HT-29 (cell line): Measurements from ENCODE around the gene CHDH. TPM values are rescaled to one million over a fixed set of nuclear protein-coding genes. Genes with fewer than 3 reads are reported as not detected.

ENCODE experiments used
- DNase-seq: peaks from one replicate; pipeline ENCODE4 v3.0.0-alpha.2; 2015; ENCODE audit warnings: low spot score
- total RNA-seq: library from RNA; depleted of rRNA; stranded (reverse); fragments of >200 nt; shearing (Covaris generic); gene quantifications from 2 replicates; pipeline ENCODE4 v1.2.3, GENCODE V29; 2014

Gene CHDH
- total RNA-seq, 1 experiment from 2014 or later: 27.6 TPM

DNA sequence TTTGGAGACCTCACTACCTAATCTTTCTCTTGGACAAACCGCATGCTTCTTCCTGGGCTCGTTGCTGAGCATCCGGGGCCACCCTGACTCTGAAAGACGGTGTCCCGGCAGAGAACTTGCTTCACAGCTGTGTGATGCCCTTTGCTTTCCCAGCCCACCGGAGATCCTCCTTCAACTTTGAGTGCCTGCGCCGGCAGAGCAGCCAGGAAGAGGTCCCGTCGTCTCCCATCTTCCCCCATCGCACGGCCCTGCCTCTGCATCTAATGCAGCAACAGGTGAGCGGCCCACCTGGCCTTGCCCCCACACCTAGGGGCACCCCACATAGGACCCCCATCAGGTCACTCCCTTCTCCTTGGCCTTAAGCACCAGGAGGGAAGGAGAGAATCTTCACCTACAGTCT is 37.7 kb downstream of the CHDH start:
- DNase-seq: no peak

DNA sequence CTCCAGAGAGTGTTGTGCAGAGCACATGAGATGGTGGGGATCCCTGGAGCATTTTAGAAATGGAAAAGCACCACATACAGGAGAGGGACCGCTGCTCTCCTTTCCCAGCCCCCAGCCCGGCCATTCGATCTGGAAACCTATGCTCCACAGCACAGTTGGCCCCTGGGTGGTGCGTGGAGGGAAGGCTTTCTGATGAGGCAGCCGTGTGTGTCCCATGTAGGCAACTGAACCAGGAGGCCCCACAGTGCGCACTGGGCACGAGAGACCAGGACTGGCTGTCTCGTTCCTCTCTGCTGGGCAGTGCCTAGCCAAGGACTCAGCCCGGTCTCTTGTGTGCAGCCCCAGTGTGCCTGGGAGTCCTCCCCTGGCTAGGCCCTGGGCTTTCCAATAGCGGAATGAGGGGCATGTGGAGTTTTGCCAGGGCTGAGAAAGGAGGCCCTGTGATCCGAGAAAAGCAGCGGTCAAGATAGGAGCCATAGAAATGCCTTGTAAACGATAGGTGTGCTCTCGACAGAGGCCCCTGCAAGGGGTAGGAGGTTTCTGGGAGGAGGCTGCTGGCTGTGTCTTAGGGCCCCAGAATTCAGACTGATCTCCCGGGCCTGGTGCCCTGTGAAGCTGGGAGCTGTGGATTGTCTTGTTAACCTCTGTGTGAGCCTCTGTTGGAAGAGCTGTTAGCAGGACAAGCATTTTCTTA is 39.0 kb downstream of the CHDH start:
- no peak for DNase-seq

DNA sequence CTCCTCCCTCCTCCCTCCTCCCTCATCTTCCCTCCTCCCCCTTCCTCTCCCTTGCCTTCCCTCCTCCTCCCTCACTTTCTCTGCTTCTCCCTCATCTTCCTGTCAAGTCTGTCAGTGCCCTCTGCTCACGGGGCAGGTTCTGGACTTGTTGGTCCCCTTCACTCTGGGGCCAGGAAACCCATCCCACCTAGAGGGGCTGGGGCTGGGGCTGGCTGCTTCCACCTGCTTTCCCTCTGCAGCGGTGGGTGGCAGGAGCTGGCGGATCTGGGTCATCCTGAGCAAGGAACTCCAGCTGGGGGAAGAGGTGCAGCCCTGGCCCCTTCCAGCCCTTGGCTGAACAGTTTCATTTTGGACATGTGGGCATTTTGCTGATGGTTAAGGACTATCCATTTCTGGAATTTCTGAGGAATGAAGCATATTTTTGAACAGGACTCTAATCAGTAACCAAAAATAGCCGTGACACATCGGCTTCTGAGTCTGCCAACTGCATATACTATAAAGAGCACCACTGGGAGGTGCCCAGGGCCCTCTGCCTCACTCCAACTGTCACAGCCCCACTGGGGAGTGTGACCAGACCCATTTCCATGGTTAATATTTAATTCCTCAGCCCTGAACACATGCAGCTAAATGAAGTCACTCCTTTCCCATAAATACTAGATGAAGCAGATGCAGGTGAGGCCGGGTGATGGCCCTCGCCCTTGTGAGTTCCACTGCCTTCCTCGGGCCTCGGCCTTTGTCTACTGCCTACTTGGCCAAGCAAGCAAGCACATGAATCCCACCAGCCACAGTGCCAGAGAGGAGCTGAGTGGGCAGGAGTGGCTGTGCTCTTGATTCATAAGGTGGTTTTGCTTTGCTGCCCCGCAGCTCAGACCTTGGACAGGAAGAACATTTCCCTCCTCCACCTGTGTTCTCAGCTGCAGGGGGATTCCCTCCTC is 39.8 kb downstream of the CHDH start:
- peak; percentile 3 for DNase-seq

DNA sequence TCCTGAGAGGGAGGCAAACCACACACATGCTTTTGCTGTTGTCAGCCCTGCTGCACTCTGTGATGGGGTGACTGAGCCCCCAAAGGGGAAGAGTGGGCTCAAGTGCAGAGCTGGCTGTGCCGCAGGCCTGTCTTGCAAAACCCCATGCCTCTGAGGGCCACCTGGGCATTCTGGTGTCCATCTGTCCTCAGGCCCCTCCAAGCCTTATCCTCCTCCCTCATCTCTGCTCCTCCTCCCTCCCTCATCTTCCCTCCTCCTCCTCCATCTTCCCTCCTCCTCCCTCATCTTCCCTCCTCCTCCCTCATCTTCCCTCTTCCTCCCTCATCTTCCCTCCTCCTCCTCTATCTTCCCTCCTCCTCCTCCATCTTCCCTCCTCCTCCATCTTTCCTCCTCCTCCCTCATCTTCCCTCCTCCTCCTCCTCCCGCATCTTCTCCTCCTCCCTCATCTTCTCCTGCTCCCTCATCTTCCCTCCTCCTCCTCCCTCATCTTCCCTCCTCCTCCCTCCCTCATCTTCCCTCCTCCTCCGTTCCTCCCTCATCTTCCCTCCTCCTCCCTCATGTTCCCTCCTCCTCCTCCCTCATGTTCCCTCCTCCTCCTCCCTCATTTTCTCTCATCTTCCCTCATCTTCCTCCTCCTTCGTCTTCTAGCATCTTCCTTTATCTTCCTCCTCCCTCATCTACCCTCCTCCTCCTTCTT is 40.6 kb downstream of the CHDH start:
- DNase-seq: no peak

DNA sequence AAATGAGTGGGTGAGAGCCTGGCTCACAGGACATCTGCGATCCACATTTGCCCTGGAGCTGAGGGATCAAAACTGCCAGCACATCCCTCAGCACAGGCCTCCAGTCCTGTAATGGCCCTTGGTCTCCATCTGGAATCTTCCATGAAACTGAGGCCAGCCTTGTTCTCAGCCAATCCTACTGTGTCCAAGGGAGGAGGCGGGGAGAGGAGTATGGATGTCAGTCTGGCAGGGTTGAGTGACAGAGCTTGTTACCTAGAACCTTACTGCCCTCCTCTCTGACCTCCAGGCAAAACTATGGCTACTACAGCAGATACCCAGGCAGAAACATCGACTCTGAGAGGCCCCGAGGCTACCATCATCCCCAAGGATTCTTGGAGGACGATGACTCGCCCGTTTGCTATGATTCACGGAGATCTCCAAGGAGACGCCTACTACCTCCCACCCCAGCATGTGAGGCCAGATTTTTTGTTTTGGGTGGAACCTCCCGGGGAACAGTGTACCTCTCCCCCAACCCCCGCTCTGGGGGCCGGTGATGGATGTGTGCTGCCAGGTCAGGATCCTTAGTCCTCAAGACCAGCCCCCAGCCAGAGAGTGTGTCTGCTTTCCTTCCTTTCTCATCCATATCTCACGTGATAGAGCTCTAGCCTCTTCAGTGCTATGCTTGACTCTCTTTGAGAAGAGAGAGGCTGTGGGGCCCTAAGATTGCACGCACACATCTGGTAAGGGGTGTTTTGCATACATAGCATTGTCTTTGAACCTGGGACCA is 41.3 kb downstream of the CHDH start:
- peak; percentile 24 for DNase-seq

DNA sequence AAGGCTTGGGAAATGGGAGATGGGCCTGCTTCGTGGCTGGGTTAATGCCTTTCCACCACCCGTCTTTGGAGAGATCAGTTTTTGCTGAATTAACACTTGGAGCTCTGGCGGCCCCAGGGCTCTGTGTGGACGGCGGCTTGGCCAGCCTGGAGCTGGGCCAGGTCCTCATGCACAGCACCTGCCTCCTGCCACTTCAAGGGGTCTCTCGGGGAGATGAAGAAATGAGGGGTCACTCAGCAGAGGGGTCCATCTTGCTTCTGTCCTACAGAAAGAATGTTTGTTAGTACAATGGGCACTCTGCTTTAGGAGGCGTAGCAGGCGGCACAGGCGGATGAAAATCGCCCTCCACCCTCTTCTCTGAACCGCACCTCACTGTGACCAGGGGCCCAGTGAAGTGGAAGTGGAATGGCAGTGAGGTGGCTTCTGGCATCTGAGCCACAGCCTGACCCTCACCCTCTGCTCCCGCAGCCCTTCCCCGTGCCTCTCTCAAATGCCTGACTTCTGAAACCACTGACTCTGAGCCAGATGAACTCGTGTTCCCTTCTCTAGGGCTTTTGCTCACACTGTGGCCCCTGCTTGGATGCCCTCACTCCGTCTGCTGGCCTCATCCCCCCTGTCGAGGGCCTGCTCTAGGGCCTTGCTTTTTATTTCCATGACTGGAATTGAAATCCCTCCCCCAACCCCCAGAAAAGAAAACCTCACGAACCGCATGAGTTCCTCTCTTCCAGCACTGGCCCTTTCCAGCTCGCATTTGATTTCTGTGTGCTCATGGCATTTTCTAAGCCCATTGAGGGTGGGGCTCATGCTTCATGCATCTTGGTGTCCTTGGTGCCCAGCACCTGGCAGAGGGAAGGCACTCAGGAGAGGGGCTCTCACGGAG is 42.2 kb downstream of the CHDH start:
- no peak for DNase-seq

DNA sequence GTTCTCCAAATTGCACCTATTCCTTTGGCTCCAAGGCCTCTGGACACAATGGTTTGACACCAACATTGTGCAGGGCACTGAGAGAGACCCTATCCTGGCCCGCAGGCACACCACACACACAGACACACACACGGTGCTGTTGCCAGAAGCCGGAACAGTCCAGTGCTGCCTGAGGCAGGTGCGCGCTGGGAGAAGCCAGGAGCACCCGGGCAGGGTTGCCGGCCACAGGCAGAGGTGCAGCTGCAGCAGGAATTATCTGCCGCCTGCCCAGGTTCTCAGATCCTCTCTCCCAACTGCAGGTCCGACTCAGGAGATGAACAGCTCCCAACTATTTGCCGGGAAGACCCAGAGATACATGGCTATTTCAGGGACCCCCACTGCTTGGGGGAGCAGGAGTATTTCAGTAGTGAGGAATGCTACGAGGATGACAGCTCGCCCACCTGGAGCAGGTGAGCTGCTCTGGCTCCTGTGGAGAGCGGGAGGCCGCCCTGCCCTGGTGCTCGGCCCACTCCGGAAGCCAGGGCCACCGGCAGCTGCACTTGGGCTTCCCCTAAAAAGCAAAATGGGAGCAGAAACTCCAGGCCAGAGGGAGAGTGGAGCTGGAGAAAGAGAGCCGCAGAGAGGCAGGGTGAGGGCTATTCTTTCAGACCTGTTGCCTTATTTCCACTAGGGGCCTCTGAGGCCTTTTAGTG is 42.9 kb downstream of the CHDH start:
- no peak for DNase-seq

DNA sequence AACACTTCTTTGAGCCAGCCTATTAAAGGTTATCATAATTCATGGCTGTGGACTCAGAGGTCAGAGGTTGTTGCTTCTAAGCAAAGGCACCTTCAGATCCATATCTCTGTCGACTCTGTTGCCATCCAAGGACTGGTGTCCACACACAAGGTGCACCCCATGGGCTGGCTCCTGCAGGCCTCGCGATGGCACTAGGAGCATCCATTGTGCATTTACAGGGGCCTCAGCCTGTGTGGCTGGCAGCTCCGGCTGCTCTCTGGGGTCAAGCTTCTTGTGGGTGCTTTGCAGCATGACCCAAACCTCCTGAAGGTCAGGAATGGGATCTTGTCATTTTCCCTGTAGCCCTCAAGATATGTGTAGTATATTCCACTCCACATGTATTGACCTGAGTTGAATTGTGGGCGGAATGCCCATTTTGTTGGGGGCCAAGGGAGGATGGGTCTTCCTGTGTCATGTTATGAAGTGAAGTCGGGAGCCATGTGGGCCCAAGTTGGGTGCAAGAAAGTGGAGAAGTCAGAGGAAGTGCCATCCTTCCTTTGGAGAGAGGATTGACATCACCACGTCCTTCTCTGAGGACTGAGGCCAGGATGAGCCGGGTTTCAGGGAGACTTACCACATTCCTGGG is 43.9 kb downstream of the CHDH start:
- no peak for DNase-seq

DNA sequence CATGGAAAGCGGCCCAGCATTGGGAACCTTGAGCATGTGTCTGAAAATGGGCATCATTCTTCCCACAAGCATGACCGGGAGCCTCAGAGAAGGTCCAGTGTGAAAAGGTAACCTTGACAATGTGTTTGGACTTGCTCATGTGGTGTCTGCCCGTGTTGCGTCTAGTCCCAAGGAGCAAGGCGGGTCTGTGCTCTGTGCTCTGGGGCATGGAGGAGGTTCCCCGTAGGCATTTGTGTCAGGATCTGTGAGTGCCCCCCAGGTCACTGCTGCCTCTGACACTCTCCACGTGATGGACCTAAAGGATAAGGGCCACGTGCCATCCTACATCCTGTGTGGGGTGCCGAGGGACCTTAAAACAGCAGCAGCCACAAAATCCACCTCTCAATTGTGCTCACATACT is 44.9 kb downstream of the CHDH start:
- DNase-seq: no peak

DNA sequence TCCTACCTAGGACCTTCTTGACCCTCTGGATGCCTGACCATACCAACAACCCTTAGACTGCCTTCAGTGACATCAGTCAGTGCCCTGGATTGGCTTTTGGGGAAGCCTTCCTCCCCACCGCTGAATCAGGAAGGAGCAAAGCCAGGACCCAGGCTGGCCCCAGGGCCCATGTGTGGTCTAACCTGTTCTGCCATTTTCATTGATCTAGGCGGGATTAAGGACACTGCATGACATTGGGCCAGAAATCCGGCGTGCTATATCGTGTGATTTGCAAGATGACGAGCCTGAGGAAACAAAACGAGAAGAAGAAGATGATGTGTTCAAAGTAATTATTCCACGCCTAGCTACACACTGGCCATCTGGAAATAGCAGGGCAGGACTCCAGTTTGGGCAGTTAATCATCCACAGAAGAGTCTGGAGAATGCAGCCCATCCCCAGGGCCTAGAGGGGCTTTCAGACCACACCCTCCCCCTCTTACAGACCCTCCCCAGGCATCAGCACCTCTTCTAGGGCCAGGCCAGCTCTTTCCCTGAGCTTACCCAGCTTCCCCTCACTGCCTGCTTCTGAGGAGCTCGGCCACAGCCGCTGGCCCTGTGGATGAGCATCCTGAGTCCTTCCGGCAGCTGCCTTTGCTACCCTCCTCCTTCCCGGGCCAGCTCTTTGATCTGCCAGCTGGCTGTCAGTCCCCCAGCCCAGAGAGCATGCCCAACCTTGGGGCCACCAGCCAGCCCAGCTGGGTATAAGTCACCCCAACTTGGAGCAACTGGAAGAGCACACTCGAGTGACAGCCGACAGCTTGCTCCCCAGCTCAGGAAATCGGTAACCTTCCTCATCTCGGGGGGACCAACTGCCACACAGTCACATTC is 45.9 kb downstream of the CHDH start:
- no peak for DNase-seq

DNA sequence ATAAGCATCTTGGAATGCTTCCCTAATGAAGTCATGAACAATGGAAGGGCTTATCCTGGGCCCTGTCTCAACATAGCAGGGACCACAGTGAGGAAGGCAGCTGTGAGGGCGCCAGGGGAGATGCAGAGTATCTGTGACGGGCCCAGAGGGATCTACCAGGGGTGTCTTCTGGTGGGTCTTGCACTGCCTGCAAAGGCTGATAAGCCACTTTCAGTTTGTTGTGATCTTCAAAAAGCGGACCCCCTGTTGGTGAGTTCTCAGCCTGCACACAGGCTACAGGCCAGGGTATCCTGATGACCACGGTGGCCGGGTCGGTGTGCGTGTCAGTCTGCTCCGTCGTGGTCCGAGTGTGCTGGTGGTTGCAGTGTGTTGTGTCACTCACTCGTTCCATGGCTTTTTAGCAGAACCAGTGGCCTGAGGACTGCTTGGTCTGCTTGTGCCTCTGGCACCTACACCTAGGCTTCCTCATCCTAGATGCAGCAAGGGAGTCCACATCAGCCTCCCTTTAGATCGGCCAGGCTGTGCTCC is 46.8 kb downstream of the CHDH start:
- no peak for DNase-seq

DNA sequence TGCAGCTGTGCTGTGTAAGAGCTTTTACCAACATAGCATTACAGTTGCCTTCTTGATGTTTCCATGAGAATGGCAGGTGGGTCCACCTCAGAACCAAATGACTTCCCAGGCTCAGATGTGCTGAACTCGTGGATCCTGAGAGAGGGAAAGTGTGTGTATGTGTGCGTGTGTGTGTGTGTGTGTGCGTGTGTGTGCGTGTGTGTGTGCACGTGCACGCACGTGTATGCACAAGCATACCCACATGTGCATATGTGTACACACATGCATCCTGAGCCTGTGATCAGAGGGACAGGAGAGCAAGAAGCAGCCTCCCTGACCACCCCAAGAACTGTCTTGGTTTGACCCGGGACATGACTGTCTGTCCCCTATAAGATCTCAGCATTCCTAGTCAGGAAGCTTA is 48.1 kb downstream of the CHDH start:
- no peak for DNase-seq

DNA sequence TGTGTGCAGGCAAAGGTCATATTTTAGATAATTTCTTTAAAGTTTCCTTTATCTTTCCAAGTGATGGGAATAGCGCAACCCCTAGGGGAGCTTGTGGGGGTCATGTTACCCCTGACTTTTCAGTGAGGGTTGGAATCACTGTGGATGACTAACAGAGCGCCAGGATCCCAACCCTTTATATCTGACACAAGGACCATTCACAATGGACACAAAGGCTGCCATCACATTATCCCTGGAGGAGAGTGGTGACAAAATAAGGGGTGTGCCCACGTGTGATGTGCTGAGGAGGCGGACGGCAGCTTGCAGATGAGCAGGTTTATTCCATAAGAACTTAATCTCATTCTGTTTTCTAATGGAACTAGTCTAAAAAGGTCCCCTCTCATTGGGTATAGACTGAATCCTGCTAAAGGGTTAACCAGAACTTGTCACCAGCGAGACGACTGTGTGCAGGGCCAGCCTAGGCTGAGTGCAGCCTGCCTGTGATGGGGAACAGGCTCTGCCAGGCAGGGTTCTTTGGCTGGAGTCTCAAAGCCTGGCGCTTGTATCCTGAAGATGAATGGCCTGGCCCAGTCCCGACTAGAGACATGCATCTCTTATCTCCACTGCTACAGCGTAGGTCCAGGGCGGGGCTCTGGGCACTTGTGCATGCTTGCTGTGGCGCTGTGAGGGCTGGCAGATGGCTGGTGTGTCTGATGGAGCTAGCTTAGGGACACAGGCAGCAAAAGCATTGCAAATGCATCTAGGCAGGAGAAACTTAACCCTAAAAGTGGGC is 50.2 kb downstream of the CHDH start:
- DNase-seq: no peak

DNA sequence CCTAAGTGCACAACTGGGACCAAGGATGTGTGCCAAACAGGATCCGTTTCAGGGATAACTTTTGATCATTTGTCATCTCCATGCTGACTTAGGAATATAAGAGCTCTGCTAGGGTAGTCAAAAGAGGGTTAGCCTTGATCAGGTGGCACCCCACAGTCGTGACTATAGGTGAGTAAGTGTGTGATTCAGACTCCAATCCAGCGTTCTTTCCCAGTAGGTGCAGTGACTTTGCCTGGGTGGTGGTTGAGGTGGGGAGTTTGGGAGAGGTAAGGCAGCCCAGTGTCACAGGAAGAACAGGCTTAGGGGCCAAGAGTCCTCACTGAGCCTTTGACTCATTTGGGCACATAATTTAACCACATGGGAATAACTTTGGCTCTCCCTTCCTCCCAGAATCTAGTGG is 51.0 kb downstream of the CHDH start:
- no peak for DNase-seq

DNA sequence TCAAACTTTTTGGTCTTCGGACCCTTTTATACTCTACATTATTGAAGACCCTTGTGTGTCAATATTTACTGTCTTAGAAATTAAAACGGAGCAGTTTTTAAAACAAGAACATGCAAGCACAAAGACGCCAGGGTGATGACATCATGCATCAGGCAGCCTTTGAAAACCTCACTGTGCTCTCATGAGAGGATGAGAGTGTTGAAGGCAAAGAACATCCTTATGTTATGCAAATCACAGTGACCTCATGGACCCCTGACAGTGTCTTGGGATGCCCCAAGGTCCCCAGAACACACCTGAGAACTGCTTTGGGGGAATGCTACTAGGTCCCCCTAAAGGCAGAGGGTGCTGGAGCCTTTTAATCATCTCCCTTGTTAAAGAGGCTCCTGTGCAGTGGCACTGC is 51.6 kb downstream of the CHDH start:
- DNase-seq: no peak

DNA sequence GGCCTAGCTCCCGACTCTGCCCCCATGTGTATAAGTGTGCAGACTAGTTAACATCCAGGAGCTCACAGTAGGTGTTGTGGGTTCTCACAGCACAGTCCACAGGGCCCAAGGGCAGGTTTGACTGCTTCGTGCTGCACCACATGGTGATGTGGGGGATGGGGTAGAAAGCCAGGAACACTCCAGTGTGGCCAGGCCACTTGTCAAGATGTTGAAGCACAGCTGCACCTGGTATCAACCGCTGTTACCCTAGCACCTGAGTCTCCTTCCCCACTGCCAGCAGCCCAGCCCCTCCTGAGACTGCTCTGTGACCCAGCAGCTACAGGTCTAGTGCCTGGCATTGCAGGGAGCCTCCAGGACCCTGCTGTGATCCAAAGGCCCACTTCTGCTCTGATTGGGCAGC is 53.4 kb downstream of the CHDH start:
- no peak for DNase-seq

DNA sequence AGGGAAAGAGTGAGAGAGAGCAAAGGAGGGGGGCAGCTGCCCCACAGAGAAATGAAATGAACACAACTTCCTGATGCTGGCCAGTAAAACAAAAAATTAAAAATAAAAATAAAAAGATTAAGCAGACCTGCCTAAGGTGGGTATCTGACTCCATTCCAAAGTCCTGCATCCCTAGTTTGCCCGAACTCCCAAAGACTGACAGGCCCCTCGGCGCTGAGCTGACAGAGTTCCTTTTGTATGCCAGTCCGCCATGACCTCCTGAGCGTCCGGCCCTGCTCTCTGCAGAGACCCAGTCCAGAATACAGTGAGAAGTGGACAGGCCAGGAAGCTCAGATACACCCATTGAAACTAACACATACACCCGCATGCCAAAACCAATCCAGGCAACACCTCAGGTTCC is 54.9 kb downstream of the CHDH start:
- no peak for DNase-seq

DNA sequence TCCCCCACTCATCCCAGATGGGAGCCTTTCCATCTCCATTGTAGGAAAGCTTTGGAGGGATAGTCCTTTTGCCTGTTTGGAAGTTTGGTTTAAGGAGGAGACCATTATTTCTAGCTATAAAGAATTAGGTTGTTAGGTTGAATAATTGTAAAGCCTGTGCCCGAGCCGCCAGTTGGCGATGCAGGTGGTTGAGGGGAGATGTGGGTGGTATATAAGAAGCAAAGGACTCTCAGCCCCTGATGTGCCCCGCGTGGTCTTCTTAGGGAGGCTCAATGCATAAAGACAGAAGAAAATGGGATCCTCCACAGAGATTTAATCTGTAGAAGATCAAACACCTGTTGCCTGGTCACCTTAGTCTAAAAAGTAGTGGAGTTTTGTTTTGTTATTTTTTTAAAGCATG is 55.7 kb downstream of the CHDH start:
- no peak for DNase-seq
